SKM-1 (cell line): ENCODE results near the gene SURF6.
"Not testable (repeated sequence)": the region's sequence is repeated elsewhere in the genome, so short reads cannot be mapped to it uniquely, and the experiment has no call there.

Experiments used
- DNase-seq: peaks from one replicate; lab custom pipeline; 2025; ENCODE audit not compliant: unreplicated experiment; lab: John Stamatoyannopoulos, UW

SURF6 gene

DNA sequence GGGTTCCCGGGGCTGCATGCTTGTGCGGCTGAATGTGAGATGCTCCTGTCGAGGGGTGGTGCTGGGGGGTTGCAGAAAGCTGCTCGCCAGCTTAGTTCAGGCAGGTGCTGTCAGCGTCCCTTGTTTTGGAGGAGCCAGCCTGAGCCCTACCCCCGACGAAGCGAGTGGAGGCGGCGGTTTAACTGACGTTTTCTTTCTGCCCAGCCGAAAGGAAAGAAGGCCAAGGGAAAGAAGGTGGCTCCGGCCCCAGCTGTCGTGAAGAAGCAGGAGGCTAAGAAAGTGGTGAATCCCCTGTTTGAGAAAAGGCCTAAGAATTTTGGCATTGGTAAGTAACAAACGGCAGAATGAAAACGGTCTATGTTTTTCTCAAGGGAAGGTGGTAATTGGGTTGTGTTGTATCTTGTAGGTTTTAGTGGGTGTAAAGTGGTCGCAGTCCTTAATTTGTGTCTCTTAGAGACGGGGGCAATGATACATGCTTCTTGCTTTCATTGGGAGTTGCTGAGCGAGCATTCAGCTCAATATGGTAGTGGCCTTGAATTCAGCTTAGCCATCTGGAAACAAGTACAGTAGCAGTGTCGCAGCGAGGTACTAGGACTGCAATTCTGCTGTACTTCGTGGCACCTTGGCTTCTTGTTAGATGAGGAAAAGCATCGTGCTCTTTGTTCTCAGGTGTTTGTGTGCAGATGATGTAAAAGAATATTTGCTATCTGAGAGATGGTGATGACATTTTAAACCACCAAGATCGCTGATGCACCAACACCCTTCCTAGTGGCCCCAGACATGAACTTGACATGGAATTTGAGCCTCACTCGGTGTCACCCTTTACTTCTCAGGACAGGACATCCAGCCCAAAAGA lies 13.0 kb upstream of the SURF6 start:
- DNase-seq, result no peak

DNA sequence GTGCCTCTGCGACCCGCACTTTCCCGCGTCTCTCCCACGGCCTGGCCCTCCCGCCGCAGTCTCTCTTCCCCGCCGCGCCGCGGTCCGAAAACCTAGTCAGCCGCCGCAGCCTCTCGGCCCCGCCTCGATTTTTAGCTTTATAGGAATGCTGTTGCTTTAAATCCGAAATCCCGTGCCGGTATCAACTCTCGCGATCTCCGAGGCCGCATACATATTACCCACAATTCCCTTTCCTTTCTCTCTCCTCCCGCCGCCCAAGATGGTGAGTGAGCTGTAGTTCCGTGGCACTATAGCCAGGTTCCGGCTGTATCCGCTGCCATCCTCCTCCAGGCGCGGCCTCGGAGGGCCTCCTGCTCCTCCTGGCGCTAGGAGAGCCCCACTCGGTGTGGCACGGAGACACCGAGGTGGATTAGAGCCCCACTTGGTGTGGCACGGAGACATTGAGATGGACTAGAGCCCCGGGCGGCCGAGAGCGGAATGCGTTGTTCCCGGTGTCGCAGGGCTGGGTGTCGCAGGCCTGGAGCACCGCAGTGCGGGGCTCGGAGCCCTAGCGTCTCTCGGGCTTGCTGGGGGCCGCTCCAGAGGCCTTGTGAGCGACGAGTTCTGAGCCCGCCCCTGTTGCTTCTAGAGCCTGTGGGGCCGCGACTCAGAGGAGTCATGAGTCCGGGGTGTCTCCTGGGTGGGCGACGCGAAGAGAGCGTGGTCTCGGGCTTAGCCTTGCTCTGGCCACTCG lies 12.2 kb upstream of the SURF6 start, which contains the start of the genes MED22 and RPL7A:
Gene MED22 (minus strand): TSS at position 147 of the 733 bp plus-strand sequence. CDS start 1,469 bp downstream, outside the sequence.
Gene RPL7A (plus strand): TSS at position 234 of the 733 bp plus-strand sequence. CDS start 26 bp downstream, at position 260.
- DNase-seq, result peak; percentile 93

DNA sequence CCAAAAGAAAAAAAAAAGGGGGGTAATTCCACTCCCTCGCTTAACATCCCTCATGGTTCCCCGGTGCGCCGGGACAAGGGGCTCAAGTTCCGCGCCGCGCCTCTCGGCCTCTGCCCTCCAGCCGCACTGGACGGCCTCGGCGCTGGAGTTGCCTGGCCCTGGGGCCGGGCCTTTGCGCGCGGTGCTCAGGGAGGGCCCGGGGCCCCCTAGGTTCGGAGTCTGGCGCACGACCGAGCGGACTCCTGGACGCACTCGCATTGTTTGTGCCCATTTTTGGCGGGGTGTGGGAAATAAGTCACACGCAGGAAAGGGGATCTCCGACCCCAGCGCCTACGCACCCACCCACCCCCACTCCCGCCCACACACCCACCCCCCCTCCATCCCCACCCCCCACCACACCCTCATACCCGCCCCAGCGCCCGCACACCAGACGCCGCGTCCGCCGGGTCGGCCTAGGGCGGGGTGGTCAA lies 11.6 kb upstream of the SURF6 start:
- no peak for DNase-seq

DNA sequence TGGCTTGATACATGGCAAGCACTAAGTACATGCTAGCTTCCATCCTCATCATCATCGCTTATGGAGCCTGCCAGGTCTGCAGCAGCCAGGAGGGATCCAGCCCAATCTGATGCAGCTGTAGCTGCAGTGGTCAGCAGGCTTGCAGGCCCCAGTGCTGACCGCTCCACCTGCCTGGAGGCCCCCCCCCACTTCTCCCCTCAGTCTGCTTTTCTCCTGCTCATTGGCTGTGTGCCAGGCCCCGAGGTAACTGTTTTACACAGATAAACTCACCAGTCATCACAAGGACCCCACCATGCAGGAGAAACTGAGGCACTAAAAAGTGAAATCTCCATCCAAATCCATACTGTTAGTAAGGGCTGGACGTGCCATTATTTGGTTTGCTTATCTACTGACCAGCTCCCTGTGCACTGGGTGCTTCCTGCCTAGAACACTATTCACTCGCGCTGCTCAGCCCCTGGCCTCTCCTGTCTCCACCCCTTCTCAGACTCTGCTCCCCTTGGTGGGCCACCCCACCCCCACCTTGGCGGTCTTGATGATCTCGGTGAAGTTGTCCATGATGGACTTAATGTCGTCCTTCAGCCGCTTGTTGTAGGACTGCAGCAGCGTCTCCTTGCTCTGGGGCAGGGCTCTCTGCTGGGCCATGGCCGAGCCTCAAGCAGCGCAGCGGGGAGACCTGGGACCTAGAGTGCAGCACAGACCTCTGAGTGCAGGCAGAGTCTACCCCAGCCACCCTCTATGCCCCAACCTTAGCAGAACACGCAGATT lies 10.2 kb upstream of the SURF6 start:
- no peak for DNase-seq

DNA sequence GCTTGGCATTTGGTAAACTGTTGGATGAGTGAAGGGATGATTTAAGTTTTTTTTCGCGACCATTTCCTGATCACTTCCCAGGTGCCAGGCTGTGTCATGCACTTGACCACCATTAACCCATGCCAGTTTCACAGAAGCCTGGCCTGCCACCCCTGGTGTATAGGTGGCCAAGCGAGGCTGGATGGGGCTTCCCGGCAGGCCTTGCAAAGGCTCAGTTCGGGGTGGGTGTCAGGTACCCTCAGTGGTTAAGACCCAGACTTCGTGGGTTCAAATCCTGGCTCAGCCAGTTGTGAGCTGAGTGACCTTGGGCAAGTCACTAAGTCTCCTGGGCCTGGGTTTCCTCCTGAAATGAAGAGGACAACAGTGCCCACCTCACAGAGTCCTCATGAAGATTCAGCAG lies 9.6 kb upstream of the SURF6 start:
- DNase-seq, result no peak

DNA sequence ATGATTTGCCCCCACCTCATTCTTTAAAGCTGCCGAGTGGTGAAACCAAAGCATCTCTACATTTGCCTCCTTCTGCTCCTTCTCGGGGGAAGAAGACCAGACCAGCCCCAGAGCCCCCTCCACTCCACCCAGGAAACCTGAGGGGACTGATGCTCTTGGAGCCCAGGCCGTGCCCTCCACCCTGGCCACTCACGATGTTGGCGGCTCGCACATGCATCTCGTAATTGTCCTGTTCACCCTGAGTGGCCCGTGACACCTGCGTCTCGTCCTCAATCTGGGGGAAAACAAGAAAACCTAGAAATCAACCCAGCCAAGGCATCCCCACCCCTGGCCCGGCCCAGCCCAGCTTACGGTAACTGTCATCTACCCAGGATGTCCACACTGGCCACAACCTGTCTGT lies 9.0 kb upstream of the SURF6 start:
- DNase-seq, result no peak

DNA sequence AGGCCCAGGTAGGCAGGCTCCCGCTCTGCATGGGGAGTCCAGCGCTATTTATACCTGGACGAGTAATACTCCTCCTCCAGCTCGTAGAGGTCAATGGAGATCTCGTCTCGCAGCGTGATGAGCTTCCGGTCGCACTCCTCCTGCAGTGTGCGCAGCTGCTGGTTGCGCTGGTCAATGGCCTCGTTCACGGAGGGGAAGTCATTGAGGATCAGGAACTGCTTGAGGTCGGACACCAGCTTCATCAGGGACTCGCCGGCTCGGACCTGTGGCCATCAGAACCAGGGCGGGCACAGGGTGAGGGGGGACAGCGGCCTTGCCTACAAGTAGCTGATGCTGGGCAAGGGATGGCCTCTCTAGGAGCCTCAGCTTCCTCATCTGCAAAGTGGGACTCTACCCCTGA lies 8.1 kb upstream of the SURF6 start:
- DNase-seq, result no peak

DNA sequence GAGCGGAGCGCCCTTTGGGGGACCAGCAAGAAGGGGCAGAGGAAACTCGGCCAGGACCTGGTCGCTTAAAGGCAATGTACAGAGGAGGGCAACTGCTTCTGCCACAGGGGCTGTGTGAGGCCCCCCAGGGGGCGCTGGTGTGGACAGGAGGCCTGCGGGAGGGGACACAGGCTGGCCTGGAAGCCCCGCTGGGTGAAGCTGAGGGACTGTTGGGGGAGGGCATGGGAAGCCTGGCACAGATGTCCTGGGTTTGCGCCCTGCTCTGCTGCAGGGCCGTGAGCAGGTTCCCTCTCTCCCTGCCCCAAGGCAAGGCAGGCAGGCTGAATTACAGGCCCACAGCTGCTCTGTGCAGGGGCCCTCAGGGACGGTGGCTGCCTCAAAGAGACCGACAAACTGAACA lies 6.6 kb upstream of the SURF6 start:
- DNase-seq, result no peak

DNA sequence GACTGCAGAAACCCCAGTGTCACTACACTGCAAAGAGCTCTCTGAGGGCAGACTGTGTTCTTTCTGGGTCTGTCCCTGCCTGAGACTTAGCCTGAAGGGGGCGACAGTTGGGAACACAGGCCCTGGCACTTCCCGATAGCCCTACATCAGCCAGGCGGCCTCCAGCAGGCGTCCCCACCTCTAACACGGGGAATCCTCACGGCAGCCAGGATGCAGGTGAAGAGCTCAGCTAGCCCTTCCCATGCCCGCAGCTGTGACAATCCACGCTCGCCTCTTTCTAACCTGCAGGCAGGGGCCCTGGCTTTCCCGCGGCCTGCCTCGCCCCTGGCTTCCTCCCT lies 6.0 kb upstream of the SURF6 start:
- no peak for DNase-seq

DNA sequence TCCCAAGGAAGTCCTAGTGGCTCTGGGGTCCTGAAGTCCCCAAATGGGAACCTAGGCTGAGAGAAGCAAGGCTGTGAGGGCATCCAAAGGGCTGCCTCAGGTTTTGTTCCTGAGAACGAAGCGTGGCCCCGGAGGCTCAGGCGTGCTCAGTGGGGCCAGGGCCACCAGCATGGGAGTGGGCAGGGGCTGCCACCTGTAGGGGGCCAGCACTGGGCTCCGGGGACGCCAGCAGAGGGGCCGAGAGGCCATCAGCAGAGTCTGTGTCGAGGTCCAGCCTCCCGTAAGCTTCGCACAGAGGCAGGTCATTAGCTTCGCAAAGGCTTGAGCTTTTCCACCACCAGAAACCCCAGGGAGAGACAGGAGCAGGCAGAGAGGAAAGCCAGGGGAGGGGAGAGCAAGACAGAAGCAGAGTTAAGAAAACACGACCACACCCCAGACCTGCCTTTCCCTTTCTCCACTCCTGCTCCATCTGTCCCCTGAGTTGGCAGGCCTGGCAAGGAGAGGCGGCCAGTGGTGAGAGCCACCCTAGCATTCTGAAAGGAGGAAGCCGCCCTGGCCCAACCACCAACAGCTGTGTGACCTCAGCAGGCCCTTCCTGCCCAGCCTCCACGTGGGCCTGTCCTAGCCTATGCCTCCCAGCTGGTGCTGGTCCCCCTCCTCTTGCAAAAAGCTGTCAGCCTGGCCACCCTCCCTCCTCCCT lies 5.5 kb upstream of the SURF6 start:
- peak; percentile 74 for DNase-seq

DNA sequence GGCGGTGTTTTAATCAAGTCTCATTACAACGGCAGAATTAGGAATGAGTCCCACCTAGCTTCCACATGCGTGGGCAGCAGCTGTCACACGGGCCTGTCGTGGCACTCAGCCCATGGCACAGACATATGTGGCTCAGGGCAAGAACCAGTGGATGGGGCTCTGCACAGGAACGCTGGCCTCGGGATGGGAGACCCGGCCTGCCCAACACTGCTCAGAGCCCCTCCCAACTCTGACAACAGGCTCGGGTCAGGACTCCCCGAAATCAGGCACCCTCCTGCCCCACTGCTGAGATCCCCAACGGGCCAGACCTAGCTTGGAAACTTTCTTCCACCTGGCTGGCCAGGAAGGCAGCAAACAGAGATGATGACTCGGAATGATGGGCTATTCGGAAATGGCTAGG lies 4.9 kb upstream of the SURF6 start:
- DNase-seq, result no peak

DNA sequence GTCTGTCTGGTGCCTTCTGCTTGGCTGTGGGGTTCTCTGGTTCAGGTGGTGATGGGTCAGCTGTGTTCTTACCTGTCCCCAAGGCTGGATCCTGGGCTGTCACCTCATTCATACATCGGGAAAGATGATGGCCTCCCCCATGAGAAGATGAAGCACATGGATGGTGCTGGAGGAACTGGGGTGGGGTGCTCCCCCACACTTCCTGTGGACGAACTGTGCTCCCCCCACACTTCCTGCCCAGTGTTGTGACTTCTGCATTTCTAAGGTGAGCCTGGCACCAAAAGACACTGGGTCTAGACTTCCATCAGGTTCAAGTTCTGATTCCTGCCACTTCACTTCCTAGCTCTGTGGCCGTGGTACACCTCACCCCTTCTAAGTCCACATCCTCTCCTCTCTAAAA lies 4.3 kb upstream of the SURF6 start:
- DNase-seq, result peak; percentile 69

DNA sequence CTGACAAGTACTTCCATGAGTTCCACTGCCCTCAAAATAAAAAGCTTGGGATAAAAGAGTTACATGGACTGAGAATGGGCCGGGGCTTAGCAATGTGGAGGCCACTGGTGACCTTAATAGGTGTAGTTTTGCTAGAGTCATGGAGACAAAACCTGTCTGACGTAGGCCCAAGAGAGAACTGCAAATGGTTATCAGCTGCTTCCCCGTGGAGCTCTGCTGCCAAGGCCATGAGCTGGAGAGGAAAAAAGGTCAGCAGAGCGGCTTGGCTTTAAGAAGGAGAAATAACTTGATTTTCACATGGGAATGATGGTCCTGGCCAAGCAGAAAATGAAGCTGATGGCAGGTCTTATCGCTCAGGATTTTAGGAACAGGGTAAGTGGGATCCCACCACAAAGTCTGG lies 3.7 kb upstream of the SURF6 start:
- DNase-seq, result no peak

DNA sequence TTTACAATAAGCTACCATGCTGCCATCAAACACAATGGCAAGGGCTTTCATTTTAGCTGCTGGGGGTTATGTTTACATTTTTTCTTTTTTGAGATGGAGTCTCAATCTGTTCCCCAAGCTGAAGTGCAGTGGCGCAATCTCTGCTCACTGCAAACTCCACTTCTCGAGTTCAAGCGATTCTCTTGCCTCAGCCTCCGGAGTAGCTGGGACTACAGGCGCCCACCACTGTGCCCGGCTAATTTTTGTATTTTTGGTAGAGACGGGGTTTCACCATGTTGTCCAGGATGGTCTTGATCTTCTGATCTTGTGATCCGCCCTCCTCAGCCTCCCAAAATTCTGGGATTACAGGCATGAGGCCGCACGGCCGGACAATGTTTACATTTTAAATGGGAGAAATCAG lies 1.1 kb downstream of the SURF6 start:
- DNase-seq, result not testable (repeated sequence)

DNA sequence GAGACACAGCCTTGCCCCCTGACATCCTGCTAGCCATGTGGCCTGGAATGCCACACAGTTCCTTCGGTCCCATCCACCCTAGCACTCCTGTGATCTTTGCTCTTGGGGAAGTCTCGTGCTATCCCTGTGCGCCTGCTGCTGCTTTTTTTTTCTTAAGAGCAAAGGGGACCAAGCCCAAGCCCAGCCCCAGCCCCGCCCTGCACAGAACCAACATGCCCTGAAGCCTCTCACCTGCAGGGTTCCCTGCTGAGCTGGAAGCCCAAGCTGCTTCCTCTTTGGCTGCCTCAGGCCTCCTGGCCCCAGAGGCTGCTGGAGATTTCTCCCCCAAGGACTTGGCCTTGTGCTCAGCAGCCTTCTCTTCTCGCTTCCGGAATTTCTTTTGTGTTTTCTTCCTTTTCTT lies 1.8 kb downstream of the SURF6 start:
- no peak for DNase-seq

DNA sequence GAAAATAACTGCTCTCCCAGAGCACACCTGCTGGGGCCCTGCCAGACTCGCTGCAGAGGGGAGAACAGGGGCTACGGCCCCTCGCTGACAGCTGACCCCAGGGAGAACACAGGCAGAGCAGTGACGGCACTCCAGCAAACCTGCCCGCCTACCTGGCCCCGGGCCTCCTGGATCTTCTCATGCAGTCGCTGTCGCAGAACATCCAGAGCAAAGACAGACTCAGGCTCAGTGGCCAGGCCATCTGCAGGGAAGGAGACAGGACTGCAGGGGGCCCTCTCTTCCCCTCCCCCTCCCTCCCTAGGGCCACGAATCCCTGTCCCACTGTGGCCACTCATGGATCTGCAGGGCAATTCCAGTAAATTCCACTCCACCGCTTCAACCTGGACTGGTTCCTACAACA lies 2.4 kb downstream of the SURF6 start:
- no peak for DNase-seq

DNA sequence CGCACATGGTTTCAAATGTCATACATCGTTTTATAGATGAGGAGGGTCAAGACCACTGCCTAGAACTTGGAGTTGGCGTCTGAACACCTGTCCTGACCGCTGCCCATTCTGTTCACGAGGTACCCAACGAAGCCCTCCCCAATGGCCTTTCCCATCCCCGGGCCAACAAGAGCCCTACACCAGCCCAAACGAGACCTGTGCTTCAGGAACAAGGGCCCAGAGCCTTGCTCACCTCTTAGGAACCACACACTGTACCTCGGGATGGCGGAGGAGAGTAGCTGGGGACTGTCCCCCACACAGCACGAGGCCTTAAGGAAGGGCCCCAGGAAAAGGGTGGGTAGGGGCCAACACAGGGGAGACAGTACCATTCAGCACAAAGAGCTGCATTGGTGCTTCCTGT lies 3.0 kb downstream of the SURF6 start:
- no peak for DNase-seq

DNA sequence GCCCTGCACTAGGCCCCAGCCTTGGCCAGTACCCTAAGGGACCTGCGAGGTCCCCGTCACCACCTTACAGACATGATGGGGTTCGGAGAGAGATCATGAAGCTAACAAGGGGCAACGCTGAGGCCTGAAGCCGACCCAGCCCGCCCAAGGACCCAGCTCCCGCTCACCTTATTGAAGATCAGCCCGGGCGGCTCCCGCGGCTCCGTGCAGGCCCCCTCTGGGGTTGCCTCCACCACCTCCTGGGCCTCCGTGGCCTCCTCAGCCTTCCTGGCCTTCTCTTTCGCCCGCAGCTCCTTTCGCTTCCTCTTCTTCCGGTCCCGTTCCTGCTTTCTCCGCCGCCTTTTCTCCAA lies 3.6 kb downstream of the SURF6 start:
- no peak for DNase-seq

DNA sequence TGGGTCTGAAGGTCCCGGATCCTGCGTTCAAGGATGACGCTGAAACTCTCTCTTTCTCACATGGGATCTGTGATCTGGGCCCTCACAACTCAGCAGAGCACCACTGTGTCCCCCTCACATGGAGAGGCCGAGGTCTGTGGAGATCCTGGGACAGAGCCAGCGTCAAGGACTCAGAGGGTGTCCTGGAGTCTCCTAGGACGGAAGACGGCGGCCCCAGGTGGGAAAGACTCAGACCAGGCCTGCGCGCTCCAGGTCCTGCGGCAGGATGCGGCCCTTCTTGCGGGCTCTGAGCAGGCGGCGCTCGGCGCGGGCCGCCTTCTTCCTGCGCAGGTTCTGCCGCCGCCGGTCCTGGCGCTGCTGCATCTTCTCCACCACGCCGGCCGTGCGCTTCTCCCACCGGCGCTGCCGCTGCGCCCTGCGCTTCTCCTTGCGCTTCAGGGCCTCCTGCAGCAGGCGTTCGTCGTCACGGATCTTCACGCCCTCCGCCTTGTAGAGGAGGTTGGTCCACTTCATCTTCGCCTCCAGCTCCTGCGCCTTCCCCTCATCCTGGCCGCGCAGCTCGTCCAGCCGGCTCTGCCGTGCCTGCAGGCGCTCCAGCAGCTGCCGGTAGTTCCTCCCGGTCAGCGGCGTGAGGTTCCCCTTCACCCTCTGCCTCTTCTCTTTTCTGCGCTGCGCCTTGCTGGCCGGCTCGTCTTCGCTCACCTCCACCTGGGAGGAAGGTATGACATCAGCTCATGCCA lies 4.2 kb downstream of the SURF6 start:
- no peak for DNase-seq

DNA sequence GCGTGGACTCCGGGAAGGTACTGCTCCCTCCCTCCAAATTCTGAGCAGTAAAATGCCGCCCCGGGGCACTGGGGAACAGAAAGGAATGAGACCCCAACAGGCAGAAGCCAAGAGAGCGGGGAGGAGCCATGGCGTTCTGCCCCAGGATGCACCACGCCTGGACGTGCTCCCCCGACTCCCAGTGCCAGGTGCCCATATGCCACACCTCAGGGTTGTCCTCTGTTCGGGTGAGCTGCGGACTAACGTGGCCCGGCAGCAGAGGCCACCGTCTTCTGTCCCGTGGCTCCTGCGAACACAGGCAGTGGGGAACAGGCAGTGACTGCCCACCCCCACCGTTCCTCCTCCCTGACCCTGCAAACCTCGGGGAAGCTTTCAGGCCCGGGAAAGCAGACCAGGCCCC lies 4.8 kb downstream of the SURF6 start:
- no peak for DNase-seq
